Measurements from ENCODE around the gene VWC2. TPM values are rescaled to one million over a fixed set of nuclear protein-coding genes. Genes with fewer than 3 reads are reported as not detected.

VWC2 gene
- total and polyA plus RNA-seq, 2 of the 13 experiments (the other 11 are each of a cell fraction or from before 2014, with no cell fraction given) = not detected

- DNase-seq (ENCODE audit: low spot score) = peak; percentile 19
- BruUV-seq (replicated peaks) = no TSS peak
- 0% methylated on average over 2 of the region's 2 CpGs for WGBS (ENCODE audit: low lambda C conversion rate)
- H2AFZ ChIP-seq (ENCODE audit: low read length) = no peak overlapping the region
- FAIRE-seq = no peak
- TF ChIP-seq CTCF (CRISPR knock-in tag; IDR thresholded peaks at IDR 0.05) (peak; percentile 24; the same call in 1 of the 2 replicates), ZBTB2 (CRISPR knock-in tag; IDR thresholded peaks at IDR 0.05; ENCODE audit: low read depth) (no peak)
- H3K79me2 ChIP-seq (ENCODE audit: insufficient read depth, low read length) = no peaks in the 10 kb centered on the region
- in situ Hi-C loops (cut with HindIII; ENCODE audit: extremely low pct_ligation_motif_present, low pct_unique_long_range_greater_than_20kb) = no loop called here
- H3K4me2 ChIP-seq (ENCODE audit: low read depth, low read length) = no peak overlapping the region
- H3K27ac ChIP-seq (ENCODE audit: extremely low read length, insufficient read depth, low read length) = no peak overlapping the region
- H3K27me3 ChIP-seq (ENCODE audit: control insufficient read depth in 1 of 2, insufficient read depth in 2 of 2, low read length in 2 of 2) = peaks cover 1 to 21% of the 10 kb centered on the region in 2 experiments; a peak in 3 of 5 replicates
- no peak overlapping the region for H3K4me3 ChIP-seq (replicated peaks in 1 of 3; ENCODE audit: insufficient read depth in 1 of 3, low read depth in 2 of 3, low read length in 3 of 3)
- peak; percentile 70 for ATAC-seq
- ChIA-PET CTCF (ENCODE audit: low intra/inter-chr PET ratio, low total read pairs) (no interaction called here), POLR2A (no interaction called here)
- no peaks in the 10 kb centered on the region for H4K20me1 ChIP-seq (ENCODE audit: insufficient read depth, low read length)
- H3K4me1 ChIP-seq (ENCODE audit: insufficient read depth, low read length) = no peaks in the 10 kb centered on the region
- no peaks in the 10 kb centered on the region for H3K36me3 ChIP-seq (replicated peaks in 1 of 2; ENCODE audit: control insufficient read depth in 1 of 2, insufficient read depth in 2 of 2, low read length in 2 of 2)
- intact Hi-C loops (cut with micrococcal nuclease; ENCODE audit: unreplicated experiment) = no loop called here
- no peak overlapping the region for H3K9ac ChIP-seq (ENCODE audit: insufficient read depth, low read depth, low read length)
- H3K9me3 ChIP-seq (ENCODE audit: low read length) = no peaks in the 10 kb centered on the region
Measured at GRCh38 chr7:49776994-49777393, 3.6 kb downstream of the VWC2 start.

- DNase-seq (ENCODE audit: low spot score) (no peak), FAIRE-seq (no peak), ATAC-seq (no peak)
- Histone ChIP-seq H4K20me1 (ENCODE audit: insufficient read depth, low read length) (no peaks in the 10 kb centered on the region), H2AFZ (ENCODE audit: low read length) (no peak overlapping the region), H3K4me2 (ENCODE audit: low read depth, low read length) (no peak overlapping the region), H3K36me3 (replicated peaks in 1 of 2; ENCODE audit: control insufficient read depth in 1 of 2, insufficient read depth in 2 of 2, low read length in 2 of 2) (no peaks in the 10 kb centered on the region), H3K4me3 (replicated peaks in 1 of 3; ENCODE audit: insufficient read depth in 1 of 3, low read depth in 2 of 3, low read length in 3 of 3) (no peak overlapping the region), H3K9ac (ENCODE audit: insufficient read depth, low read depth, low read length) (no peak overlapping the region), H3K79me2 (ENCODE audit: insufficient read depth, low read length) (no peaks in the 10 kb centered on the region), H3K9me3 (ENCODE audit: low read length) (no peaks in the 10 kb centered on the region), H3K27me3 (ENCODE audit: control insufficient read depth in 1 of 2, insufficient read depth in 2 of 2, low read length in 2 of 2) (peaks cover 0 to 12% of the 10 kb centered on the region in 2 experiments; a peak in 1 of 5 replicates), H3K4me1 (ENCODE audit: insufficient read depth, low read length) (no peaks in the 10 kb centered on the region), H3K27ac (ENCODE audit: extremely low read length, insufficient read depth, low read length) (no peak overlapping the region)
- no TSS peak for BruUV-seq (replicated peaks)
- intact Hi-C loops (cut with micrococcal nuclease; ENCODE audit: unreplicated experiment) = no loop called here
- TF ChIP-seq ZNF619 (CRISPR knock-in tag; IDR thresholded peaks at IDR 0.05) (no peak), PAXIP1 (CRISPR knock-in tag; conservative IDR thresholded peaks at IDR 0.05) (no peak), NRL (CRISPR knock-in tag; IDR thresholded peaks at IDR 0.05; ENCODE audit: borderline replicate concordance) (no peak), ZKSCAN5 (CRISPR knock-in tag; IDR thresholded peaks at IDR 0.05) (no peak), CCDC6 (CRISPR knock-in tag; IDR thresholded peaks at IDR 0.05) (no peak), PITX1 (CRISPR knock-in tag; IDR thresholded peaks at IDR 0.05) (no peak), CERS6 (CRISPR knock-in tag; IDR thresholded peaks at IDR 0.05) (no peak)
- ChIA-PET CTCF (ENCODE audit: low intra/inter-chr PET ratio, low total read pairs) (no interaction called here), POLR2A (no interaction called here)
- WGBS (ENCODE audit: low lambda C conversion rate) = 61% methylated on average over 3 of the region's 3 CpGs
- in situ Hi-C loops (cut with HindIII; ENCODE audit: extremely low pct_ligation_motif_present, low pct_unique_long_range_greater_than_20kb) = no loop called here
Measured at GRCh38 chr7:49778731-49779270, 5.4 kb downstream of the VWC2 start.

All from HepG2 (cell line).